Liver (tissue), 9 donors: ENCODE results near the gene DOK5. TPM values are rescaled to one million over a fixed set of nuclear protein-coding genes. Genes with fewer than 3 reads are reported as not detected.

Experiments used
- DNase-seq: peaks from one replicate; pipeline ENCODE4 v3.0.0-alpha.2; 2017; ENCODE audit warnings: low spot score
- H3K27ac ChIP-seq, 2 donors: one replicate each; pipeline ENCODE4 v1.7.0; 2013; ENCODE audit warnings: inconsistent platforms in 2 of 2, low read length in 2 of 2, control low read depth in 1 of 2, low read depth in 1 of 2, mild to moderate bottlenecking in 1 of 2
- H3K27me3 ChIP-seq, 4 donors: one replicate each; pipeline versions ENCODE4 v1.6.1 to v1.7.0; 2013; ENCODE audit warnings: low read length in 3 of 4, inconsistent platforms in 1 of 4, mild to moderate bottlenecking in 1 of 4, moderate library complexity in 1 of 4; ENCODE audit not compliant: control insufficient read depth in 4 of 4, insufficient read depth in 4 of 4
- H3K36me3 ChIP-seq, 4 donors: one replicate each; pipeline versions ENCODE4 v1.6.1 to v1.7.0; 2013; ENCODE audit warnings: low read length in 3 of 4, mild to moderate bottlenecking in 3 of 4, low read depth in 1 of 4, moderate library complexity in 1 of 4; ENCODE audit not compliant: control insufficient read depth in 4 of 4, insufficient read depth in 3 of 4
- H3K4me1 ChIP-seq, 4 donors: one replicate each; pipeline versions ENCODE4 v1.6.1 to v1.7.0; 2013; ENCODE audit warnings: low read length in 3 of 4, mild to moderate bottlenecking in 3 of 4, moderate library complexity in 1 of 4; ENCODE audit not compliant: control insufficient read depth in 4 of 4, insufficient read depth in 4 of 4
- H3K4me3 ChIP-seq, 3 donors: one replicate each; pipeline versions ENCODE4 v1.6.1 to v1.7.0; 2013; ENCODE audit warnings: low read length in 3 of 3, control low read depth in 1 of 3, low read depth in 1 of 3, mild to moderate bottlenecking in 1 of 3
- H3K9ac ChIP-seq, 2 donors: one replicate each; pipeline ENCODE4 v1.7.0; 2013; ENCODE audit warnings: low read length in 2 of 2, mild to moderate bottlenecking in 2 of 2, moderate library complexity in 2 of 2, control low read depth in 1 of 2, low read depth in 1 of 2
- H3K9me3 ChIP-seq, 4 donors: one replicate each; pipeline versions ENCODE4 v1.6.1 to v1.7.0; 2013; ENCODE audit warnings: low read length in 3 of 4; ENCODE audit not compliant: control insufficient read depth in 4 of 4
- EGR1 ChIP-seq, 2 donors: IDR thresholded peaks; 2 replicates each; pipeline ENCODE4 v1.6.1; 2016 to 2018; ENCODE audit warnings: antibody characterized with exemption in 2 of 2, low read depth in 2 of 2
- FOXA2 ChIP-seq: IDR thresholded peaks from 2 replicates; pipeline ENCODE4 v1.6.1; 2016; ENCODE audit warnings: antibody characterized with exemption
- GABPA ChIP-seq, 2 donors: IDR thresholded peaks in 1 of 2; conservative IDR thresholded peaks in 1 of 2; 2 replicates each; pipeline ENCODE4 v1.6.1; 2016; ENCODE audit warnings: antibody characterized with exemption in 2 of 2, mild to moderate bottlenecking in 1 of 2, moderate library complexity in 1 of 2
- HNF4G ChIP-seq: IDR thresholded peaks from 2 replicates; pipeline ENCODE4 v1.6.1; 2016; ENCODE audit warnings: antibody characterized with exemption
- NR2F2 ChIP-seq: IDR thresholded peaks from 2 replicates; pipeline ENCODE4 v1.6.1; 2016; ENCODE audit warnings: antibody characterized with exemption
- RAD21 ChIP-seq, 2 donors: IDR thresholded peaks; 2 replicates each; pipeline ENCODE4 v1.6.1; 2016; ENCODE audit warnings: antibody characterized with exemption in 2 of 2, mild to moderate bottlenecking in 2 of 2
- RXRA ChIP-seq, 2 donors: IDR thresholded peaks; 2 replicates each; pipeline ENCODE4 v1.6.1; 2017 to 2018; ENCODE audit warnings: antibody characterized with exemption in 2 of 2, mild to moderate bottlenecking in 1 of 2
- TAF1 ChIP-seq: conservative IDR thresholded peaks from 2 replicates; pipeline ENCODE4 v1.6.1; 2016; ENCODE audit warnings: antibody characterized with exemption, mild to moderate bottlenecking
- YY1 ChIP-seq: IDR thresholded peaks from 2 replicates; pipeline ENCODE4 v1.6.1; 2016; ENCODE audit warnings: antibody characterized with exemption, mild to moderate bottlenecking
- WGBS: extraction: QIAGEN DNeasy Blood & Tissue Kit; methylation state at CpG from one replicate; pipeline ENCODE4 v1.1.7; 2013; 5-methylcytosine and 5-hydroxymethylcytosine counted together
- polyA plus RNA-seq, 2 donors: library from polyadenylated mRNA; stranded (reverse) in 1 of 2; unstranded in 1 of 2; fragments of 200-250 nt in 1 of 2; fragments of >200 nt in 1 of 2; fragmentation: Nextera tagmentation in 1 of 2; extraction: Ambion mirVana in 1 of 2; gene quantifications; one replicate each; pipeline versions ENCODE4 v1.2.1 to v1.2.3, GENCODE V29; 2013 to 2015
- total RNA-seq, 2 donors: library from RNA; depleted of rRNA; stranded (reverse); fragments of >200 nt; gene quantifications; one replicate each; pipeline ENCODE4 v1.2.3, GENCODE V29; 2014
- TF ChIP-seq, protein P1 (sequence below): IDR thresholded peaks from 2 replicates; pipeline ENCODE4 v1.6.1; 2016; ENCODE audit warnings: antibody characterized with exemption
- TF ChIP-seq, protein P2 (sequence below): fragments of 150-350 bp; IDR thresholded peaks from 2 replicates; pipeline ENCODE4 v1.5.1; 2017; ENCODE audit warnings: improper control_type of control experiment, low read depth, low read length; ENCODE audit not compliant: missing input control
- TF ChIP-seq, protein P3 (sequence below): IDR thresholded peaks from 2 replicates; pipeline ENCODE4 v1.6.1; 2016; ENCODE audit warnings: antibody characterized with exemption
- donor health status: healthy.
- donor health status: healthy.
- donor health status: healthy.
- donor health status: healthy.
- donor health status: healthy.

Gene DOK5
- total and polyA plus RNA-seq, 4 donors, result 0.05 to 0.16 (median 0.09) TPM

DNA sequence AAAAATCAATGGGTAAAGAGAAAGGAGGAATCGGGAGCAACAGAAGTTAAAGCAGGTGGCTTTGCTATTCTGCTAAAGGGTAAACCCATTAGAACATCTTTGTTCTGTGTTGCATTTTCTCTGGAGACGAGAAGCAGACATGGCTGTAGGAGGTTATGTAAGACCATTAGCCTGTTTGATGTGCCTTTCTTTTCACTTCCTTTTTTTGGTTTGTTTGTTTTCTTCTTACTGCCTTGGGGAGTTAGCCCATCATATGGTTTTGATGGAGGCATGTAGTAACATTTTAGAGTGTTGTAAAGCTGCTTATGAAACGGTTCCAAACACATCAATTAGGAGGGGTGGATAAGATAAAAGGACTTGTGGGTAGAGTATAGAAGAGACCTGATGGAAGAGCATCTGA is 131.0 kb downstream of the DOK5 start:
- Histone ChIP-seq H3K27me3 (no peaks in the 10 kb centered on the region), H3K4me3 (no peak overlapping the region), H3K4me1 (no peaks in the 10 kb centered on the region), H3K27ac (no peak overlapping the region), H3K36me3 (no peaks in the 10 kb centered on the region), H3K9ac (no peak overlapping the region), H3K9me3 (no peaks in the 10 kb centered on the region)
- DNase-seq, result no peak
- TF ChIP-seq TAF1 (no peak), GABPA (IDR thresholded peaks at IDR 0.05 in 1 of 2, conservative IDR thresholded peaks at IDR 0.05 in 1 of 2) (no peak), YY1 (no peak), EGR1 (IDR thresholded peaks at IDR 0.05; ENCODE audit: low read depth in 2 of 2) (no peak), HNF4G (no peak)
- TF ChIP-seq, protein P1, sequence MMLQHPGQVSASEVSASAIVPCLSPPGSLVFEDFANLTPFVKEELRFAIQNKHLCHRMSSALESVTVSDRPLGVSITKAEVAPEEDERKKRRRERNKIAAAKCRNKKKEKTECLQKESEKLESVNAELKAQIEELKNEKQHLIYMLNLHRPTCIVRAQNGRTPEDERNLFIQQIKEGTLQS, result no peak
- TF ChIP-seq, protein P2, sequence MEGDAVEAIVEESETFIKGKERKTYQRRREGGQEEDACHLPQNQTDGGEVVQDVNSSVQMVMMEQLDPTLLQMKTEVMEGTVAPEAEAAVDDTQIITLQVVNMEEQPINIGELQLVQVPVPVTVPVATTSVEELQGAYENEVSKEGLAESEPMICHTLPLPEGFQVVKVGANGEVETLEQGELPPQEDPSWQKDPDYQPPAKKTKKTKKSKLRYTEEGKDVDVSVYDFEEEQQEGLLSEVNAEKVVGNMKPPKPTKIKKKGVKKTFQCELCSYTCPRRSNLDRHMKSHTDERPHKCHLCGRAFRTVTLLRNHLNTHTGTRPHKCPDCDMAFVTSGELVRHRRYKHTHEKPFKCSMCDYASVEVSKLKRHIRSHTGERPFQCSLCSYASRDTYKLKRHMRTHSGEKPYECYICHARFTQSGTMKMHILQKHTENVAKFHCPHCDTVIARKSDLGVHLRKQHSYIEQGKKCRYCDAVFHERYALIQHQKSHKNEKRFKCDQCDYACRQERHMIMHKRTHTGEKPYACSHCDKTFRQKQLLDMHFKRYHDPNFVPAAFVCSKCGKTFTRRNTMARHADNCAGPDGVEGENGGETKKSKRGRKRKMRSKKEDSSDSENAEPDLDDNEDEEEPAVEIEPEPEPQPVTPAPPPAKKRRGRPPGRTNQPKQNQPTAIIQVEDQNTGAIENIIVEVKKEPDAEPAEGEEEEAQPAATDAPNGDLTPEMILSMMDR, result no peak
- 71% methylated on average over 3 of the region's 3 CpGs for WGBS

DNA sequence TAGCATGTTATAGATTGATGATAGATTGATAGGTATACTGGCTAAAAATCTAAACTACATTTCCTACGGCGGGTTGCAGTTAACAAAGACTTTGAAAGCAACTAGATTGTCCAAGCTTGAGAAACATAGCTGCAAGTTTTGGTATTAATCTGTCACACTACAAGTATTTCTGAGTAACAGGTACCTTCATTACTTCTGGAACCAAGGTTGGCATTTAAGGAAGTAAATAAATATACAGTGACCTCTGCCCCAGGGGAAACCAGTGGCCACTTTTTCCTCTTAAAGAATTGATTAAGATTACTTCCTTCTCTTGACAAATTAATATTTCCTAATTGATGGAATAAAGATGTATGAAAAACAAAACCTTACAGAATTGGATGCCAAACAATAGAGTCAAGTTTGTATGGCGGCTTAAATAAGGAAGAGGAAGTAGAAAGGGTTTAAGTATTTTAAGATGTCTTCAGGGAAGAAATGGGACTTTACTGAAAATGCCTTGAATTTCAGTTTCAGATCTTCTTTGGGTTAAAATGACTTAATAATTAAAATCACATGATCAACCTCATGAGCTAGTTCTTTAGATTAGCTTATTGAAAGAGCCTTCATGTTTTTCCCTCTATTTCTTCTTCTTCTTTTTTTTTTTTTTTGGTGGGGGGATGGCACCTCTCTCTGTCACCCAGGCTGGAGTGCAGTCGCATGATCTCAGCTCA is 132.8 kb downstream of the DOK5 start:
- TF ChIP-seq GABPA (IDR thresholded peaks at IDR 0.05 in 1 of 2, conservative IDR thresholded peaks at IDR 0.05 in 1 of 2) (no peak), NR2F2 (no peak), RXRA (IDR thresholded peaks at IDR 0.05) (no peak), YY1 (no peak), RAD21 (IDR thresholded peaks at IDR 0.05) (no peak), HNF4G (no peak), FOXA2 (no peak), TAF1 (no peak)
- TF ChIP-seq, protein P1, result no peak
- H3K4me1 ChIP-seq, result no peaks in the 10 kb centered on the region
- H3K9me3 ChIP-seq, result no peaks in the 10 kb centered on the region
- H3K9ac ChIP-seq, result no peak overlapping the region
- WGBS, result 88% methylated on average over 4 of the region's 4 CpGs
- no peaks in the 10 kb centered on the region for H3K36me3 ChIP-seq
- H3K27ac ChIP-seq, result no peak overlapping the region
- no peaks in the 10 kb centered on the region for H3K27me3 ChIP-seq
- no peak overlapping the region for H3K4me3 ChIP-seq
- no peak for DNase-seq

DNA sequence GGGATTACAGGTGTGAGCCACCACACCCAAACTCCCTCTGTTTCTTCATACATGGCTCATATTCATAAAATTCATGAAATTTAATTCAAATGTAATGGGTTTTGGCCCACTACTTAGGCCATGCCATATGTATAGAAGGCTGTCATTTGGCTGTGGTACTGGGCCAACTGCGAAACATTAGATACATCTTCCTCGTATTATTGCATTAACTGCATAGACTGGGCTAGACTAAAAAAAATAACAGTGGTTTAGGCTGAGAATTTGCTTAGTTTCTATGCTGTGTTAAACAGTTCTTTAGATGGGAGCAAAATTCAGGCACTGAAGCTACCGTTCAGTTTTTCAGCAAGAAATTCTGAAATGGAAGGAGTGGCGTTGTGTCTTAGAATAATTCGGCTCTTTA is 133.6 kb downstream of the DOK5 start:
- TF ChIP-seq GABPA (IDR thresholded peaks at IDR 0.05 in 1 of 2, conservative IDR thresholded peaks at IDR 0.05 in 1 of 2), result no peak
- TF ChIP-seq, protein P3, sequence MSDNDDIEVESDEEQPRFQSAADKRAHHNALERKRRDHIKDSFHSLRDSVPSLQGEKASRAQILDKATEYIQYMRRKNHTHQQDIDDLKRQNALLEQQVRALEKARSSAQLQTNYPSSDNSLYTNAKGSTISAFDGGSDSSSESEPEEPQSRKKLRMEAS, result no peak
- no peaks in the 10 kb centered on the region for H3K9me3 ChIP-seq
- no peak overlapping the region for H3K9ac ChIP-seq
- H3K4me3 ChIP-seq, result no peak overlapping the region
- H3K4me1 ChIP-seq, result no peaks in the 10 kb centered on the region
- no peaks in the 10 kb centered on the region for H3K27me3 ChIP-seq
- H3K27ac ChIP-seq, result no peak overlapping the region
- WGBS, result 89% methylated on average over 5 of the region's 5 CpGs
- no peaks in the 10 kb centered on the region for H3K36me3 ChIP-seq
- DNase-seq, result no peak
